MM.1S (cell line): Measurements from ENCODE around the gene DHX29.

Experiments
- DNase-seq: peaks from one replicate; pipeline ENCODE4 v3.0.0-alpha.2; 2015
- H2AFZ ChIP-seq: fragments of 300-600 bp; sonication (generic); 2 replicates; pipeline ENCODE4 v1.6.0; 2016; ENCODE audit warnings: antibody characterized with exemption, low read length
- H3F3A ChIP-seq: fragments of 300-600 bp; sonication (generic); 2 replicates; pipeline ENCODE4 v1.6.1; 2016; ENCODE audit warnings: mild to moderate bottlenecking, antibody characterized with exemption, low read length, moderate library complexity, mixed read lengths; ENCODE audit not compliant: insufficient read depth
- H3K27ac ChIP-seq: fragments of 300-600 bp; sonication (generic); 2 replicates; pipeline ENCODE4 v1.5.1; 2016; ENCODE audit warnings: mild to moderate bottlenecking, low read length
- H3K27me3 ChIP-seq: fragments of 300-600 bp; sonication (generic); replicated peaks from 2 replicates; pipeline ENCODE4 v1.6.0; 2016; ENCODE audit warnings: low read length; ENCODE audit not compliant: insufficient read depth
- H3K36me3 ChIP-seq: fragments of 300-600 bp; sonication (generic); replicated peaks from 2 replicates; pipeline ENCODE4 v1.6.1; 2016; ENCODE audit warnings: mild to moderate bottlenecking, low read length, mixed read lengths; ENCODE audit not compliant: insufficient read depth
- H3K4me1 ChIP-seq: fragments of 300-600 bp; sonication (generic); 2 replicates; pipeline ENCODE4 v1.6.1; 2016; ENCODE audit warnings: low read length, mixed read lengths
- H3K4me2 ChIP-seq: fragments of 300-600 bp; sonication (generic); 2 replicates; pipeline ENCODE4 v1.6.0; 2016; ENCODE audit warnings: low read depth, low read length
- H3K4me3 ChIP-seq: fragments of 300-600 bp; sonication (generic); 2 replicates; pipeline ENCODE4 v1.5.1; 2016; ENCODE audit warnings: low read length, mixed read lengths
- H3K79me2 ChIP-seq: fragments of 300-600 bp; sonication (generic); 2 replicates; pipeline ENCODE4 v1.6.1; 2016; ENCODE audit warnings: mixed run types, low read length, mixed read lengths
- H3K9ac ChIP-seq: fragments of 300-600 bp; sonication (generic); 2 replicates; pipeline ENCODE4 v1.6.1; 2016; ENCODE audit warnings: low read length, mixed read lengths
- H3K9me2 ChIP-seq: fragments of 300-600 bp; sonication (generic); replicated peaks from 2 replicates; pipeline ENCODE4 v1.6.1; 2016; ENCODE audit warnings: mild to moderate bottlenecking, low read length, mixed read lengths; ENCODE audit not compliant: insufficient read depth
- H3K9me3 ChIP-seq: fragments of 300-600 bp; sonication (generic); replicated peaks from 2 replicates; pipeline ENCODE4 v1.6.1; 2016; ENCODE audit warnings: mild to moderate bottlenecking, low read length, mixed read lengths; ENCODE audit not compliant: insufficient read depth
- H4K20me1 ChIP-seq: fragments of 300-600 bp; sonication (generic); 2 replicates; pipeline ENCODE4 v1.6.1; 2016; ENCODE audit warnings: mild to moderate bottlenecking, low read length, moderate library complexity, mixed read lengths; ENCODE audit not compliant: insufficient read depth
- EZH2 ChIP-seq: fragments of 300-600 bp; sonication (generic); optimal IDR thresholded peaks from 2 replicates; pipeline ENCODE3; 2017; ENCODE audit warnings: low read depth, mild to moderate bottlenecking, antibody characterized with exemption, low read length, mixed read lengths
- EZH2phosphoT487 ChIP-seq: fragments of 300-600 bp; sonication (generic); IDR thresholded peaks from 2 replicates; pipeline ENCODE4 v1.6.1; 2018; ENCODE audit warnings: antibody characterized with exemption, low read length
- TF ChIP-seq, protein P1 (sequence below): fragments of 300-600 bp; sonication (generic); IDR thresholded peaks from 2 replicates; pipeline ENCODE4 v1.5.1; 2016; ENCODE audit warnings: antibody characterized with exemption, low read length, mixed read lengths

Gene DHX29

GRCh38 chr5:55338092-55338613 is 30.7 kb upstream of the DHX29 start:
- 0 out of 2 replicates have a peak, but pooled peaks cover 5% of the 10 kb centered on the region for H4K20me1 ChIP-seq
- H3F3A ChIP-seq = 0 out of 2 replicates have a peak, but pooled peaks cover 3% of the 10 kb centered on the region
- H2AFZ ChIP-seq = no peak overlapping the region
- TF ChIP-seq EZH2 (no peak), EZH2phosphoT487 (no peak)
- TF ChIP-seq, protein P1, sequence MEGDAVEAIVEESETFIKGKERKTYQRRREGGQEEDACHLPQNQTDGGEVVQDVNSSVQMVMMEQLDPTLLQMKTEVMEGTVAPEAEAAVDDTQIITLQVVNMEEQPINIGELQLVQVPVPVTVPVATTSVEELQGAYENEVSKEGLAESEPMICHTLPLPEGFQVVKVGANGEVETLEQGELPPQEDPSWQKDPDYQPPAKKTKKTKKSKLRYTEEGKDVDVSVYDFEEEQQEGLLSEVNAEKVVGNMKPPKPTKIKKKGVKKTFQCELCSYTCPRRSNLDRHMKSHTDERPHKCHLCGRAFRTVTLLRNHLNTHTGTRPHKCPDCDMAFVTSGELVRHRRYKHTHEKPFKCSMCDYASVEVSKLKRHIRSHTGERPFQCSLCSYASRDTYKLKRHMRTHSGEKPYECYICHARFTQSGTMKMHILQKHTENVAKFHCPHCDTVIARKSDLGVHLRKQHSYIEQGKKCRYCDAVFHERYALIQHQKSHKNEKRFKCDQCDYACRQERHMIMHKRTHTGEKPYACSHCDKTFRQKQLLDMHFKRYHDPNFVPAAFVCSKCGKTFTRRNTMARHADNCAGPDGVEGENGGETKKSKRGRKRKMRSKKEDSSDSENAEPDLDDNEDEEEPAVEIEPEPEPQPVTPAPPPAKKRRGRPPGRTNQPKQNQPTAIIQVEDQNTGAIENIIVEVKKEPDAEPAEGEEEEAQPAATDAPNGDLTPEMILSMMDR = no peak
- DNase-seq = peak; percentile 22
- H3K9ac ChIP-seq = peak overlapping the region; percentile 15; the same call in 1 of the 2 replicates
- no peaks in the 10 kb centered on the region for H3K9me2 ChIP-seq
- no peaks in the 10 kb centered on the region for H3K4me1 ChIP-seq
- peaks cover 54% of the 10 kb centered on the region for H3K79me2 ChIP-seq
- no peaks in the 10 kb centered on the region for H3K27me3 ChIP-seq
- no peak overlapping the region for H3K27ac ChIP-seq
- no peak overlapping the region; the same call in 1 of the 2 replicates for H3K4me3 ChIP-seq
- peak overlapping the region; percentile 65 for H3K4me2 ChIP-seq
- H3K9me3 ChIP-seq = no peaks in the 10 kb centered on the region
- H3K36me3 ChIP-seq = no peaks in the 10 kb centered on the region; the same call in 1 of the 2 replicates

- no peak overlapping the region for H3K4me3 ChIP-seq
- H3K4me1 ChIP-seq = no peaks in the 10 kb centered on the region
- H2AFZ ChIP-seq = no peak overlapping the region
- H4K20me1 ChIP-seq = 0 out of 2 replicates have a peak, but pooled peaks cover 5% of the 10 kb centered on the region
- TF ChIP-seq EZH2phosphoT487 = no peak
- TF ChIP-seq, protein P1 = no peak
- TF ChIP-seq EZH2 = no peak
- H3K9me2 ChIP-seq = no peaks in the 10 kb centered on the region
- no peaks in the 10 kb centered on the region for H3F3A ChIP-seq
- no peak overlapping the region for H3K9ac ChIP-seq
- no peak for DNase-seq
- no peaks in the 10 kb centered on the region for H3K9me3 ChIP-seq
- 0 out of 2 replicates have a peak, but pooled peaks cover 6% of the 10 kb centered on the region for H3K36me3 ChIP-seq
- H3K27me3 ChIP-seq = no peaks in the 10 kb centered on the region
- peaks cover 81% of the 10 kb centered on the region for H3K79me2 ChIP-seq
- H3K27ac ChIP-seq = no peak overlapping the region
- no peak overlapping the region for H3K4me2 ChIP-seq
These were observed 26.3 kb upstream of the DHX29 start for GRCh38 chr5:55333811-55334210.

DNA sequence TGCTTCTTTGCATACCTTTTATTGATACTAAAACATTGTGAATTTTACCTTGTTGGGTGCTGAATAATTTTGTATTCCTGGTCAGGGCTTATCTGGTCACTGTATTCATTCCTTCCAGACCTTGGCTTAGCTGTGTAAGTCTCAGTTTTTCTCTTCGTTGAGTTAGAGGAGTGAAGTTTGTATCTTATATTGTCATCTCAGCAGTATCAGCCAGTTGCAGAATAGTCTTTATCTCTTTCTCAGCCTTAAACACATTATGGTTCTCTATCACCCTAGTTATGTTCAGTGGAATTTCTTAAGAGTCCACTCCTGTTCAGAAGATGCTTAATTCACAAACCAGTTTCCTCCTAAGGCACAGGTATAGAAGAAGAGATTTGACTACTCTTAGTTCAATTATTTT is 25.5 kb upstream of the DHX29 start:
- H3K27me3 ChIP-seq = no peaks in the 10 kb centered on the region
- H3K9me2 ChIP-seq = no peaks in the 10 kb centered on the region
- TF ChIP-seq EZH2 (no peak), EZH2phosphoT487 (no peak)
- TF ChIP-seq, protein P1 = no peak
- peaks cover 80% of the 10 kb centered on the region for H3K79me2 ChIP-seq
- H3K4me2 ChIP-seq = no peak overlapping the region
- no peak for DNase-seq
- H3K4me1 ChIP-seq = no peaks in the 10 kb centered on the region
- no peak overlapping the region for H3K27ac ChIP-seq
- no peaks in the 10 kb centered on the region for H3F3A ChIP-seq
- 0 out of 2 replicates have a peak, but pooled peaks cover 5% of the 10 kb centered on the region for H4K20me1 ChIP-seq
- H3K9ac ChIP-seq = no peak overlapping the region
- no peak overlapping the region for H2AFZ ChIP-seq
- 0 out of 2 replicates have a peak, but pooled peaks cover 6% of the 10 kb centered on the region for H3K36me3 ChIP-seq
- H3K4me3 ChIP-seq = no peak overlapping the region
- H3K9me3 ChIP-seq = no peaks in the 10 kb centered on the region
